NCI-H146 treated with DMSO at 0.1 percent for 48 hours (cell line): ENCODE results near the gene NUDT1.
A peak's percentile ranks its signal among the peaks of the same experiment; 100 is the strongest.

ENCODE experiments used
- DNase-seq: peaks from one replicate; lab custom pipeline; 2025; ENCODE audit not compliant: unreplicated experiment; lab: John Stamatoyannopoulos, UW

NUDT1 gene

GRCh38 chr7:2223321-2223720, 18.7 kb upstream of the NUDT1 start:
- no peak for DNase-seq

GRCh38 chr7:2224491-2224928, 17.5 kb upstream of the NUDT1 start:
- DNase-seq: no peak

GRCh38 chr7:2224934-2225333, 17.1 kb upstream of the NUDT1 start:
- DNase-seq: no peak

- no peak for DNase-seq
Observed at GRCh38 chr7:2225336-2225735, 16.7 kb upstream of the NUDT1 start.

- no peak for DNase-seq
Observed at GRCh38 chr7:2225830-2226229, 16.2 kb upstream of the NUDT1 start.

GRCh38 chr7:2227699-2228098, 14.3 kb upstream of the NUDT1 start:
- DNase-seq: no peak

- no peak for DNase-seq
Observed at GRCh38 chr7:2228921-2229320, 13.1 kb upstream of the NUDT1 start.

- DNase-seq: no peak
Observed at GRCh38 chr7:2229467-2229866, 12.6 kb upstream of the NUDT1 start.

- DNase-seq: no peak
Observed at GRCh38 chr7:2230226-2230625, 11.8 kb upstream of the NUDT1 start.

- DNase-seq: no peak
Observed at GRCh38 chr7:2230882-2231281, 11.1 kb upstream of the NUDT1 start.

GRCh38 chr7:2231992-2232765, 9.8 kb upstream of the NUDT1 start:
- no peak for DNase-seq

GRCh38 chr7:2232766-2233520, 9.1 kb upstream of the NUDT1 start, which contains the start of gene MAD1L1:
Gene MAD1L1 (minus strand): TSS chr7:2232945. CDS start chr7:2230133, 2,812 bp downstream.
- DNase-seq: peak; percentile 50

- no peak for DNase-seq
Observed at GRCh38 chr7:2233926-2234325, 8.1 kb upstream of the NUDT1 start.

GRCh38 chr7:2237109-2237602, 4.9 kb upstream of the NUDT1 start:
- DNase-seq: no peak

- no peak for DNase-seq
Observed at GRCh38 chr7:2239242-2239641, 2.8 kb upstream of the NUDT1 start.

- DNase-seq: no peak
Observed at GRCh38 chr7:2242541-2243429, 759 bp downstream of the NUDT1 start.

- no peak for DNase-seq
Observed at GRCh38 chr7:2243458-2243857, 1.4 kb downstream of the NUDT1 start.

GRCh38 chr7:2244404-2244995, 2.5 kb downstream of the NUDT1 start:
- DNase-seq: no peak

- DNase-seq: no peak
Observed at GRCh38 chr7:2245883-2246675, 4.1 kb downstream of the NUDT1 start.
